ENCODE data around the gene CRYBG3. TPM values are rescaled to one million over a fixed set of nuclear protein-coding genes. Genes with fewer than 3 reads are reported as not detected.
A peak's percentile ranks its signal among the peaks of the same experiment; 100 is the strongest.

The CRYBG3 gene
- total RNA-seq, 4 donors from 2014 or later: 43.1 to 62.6 (median 46.1) TPM

DNA sequence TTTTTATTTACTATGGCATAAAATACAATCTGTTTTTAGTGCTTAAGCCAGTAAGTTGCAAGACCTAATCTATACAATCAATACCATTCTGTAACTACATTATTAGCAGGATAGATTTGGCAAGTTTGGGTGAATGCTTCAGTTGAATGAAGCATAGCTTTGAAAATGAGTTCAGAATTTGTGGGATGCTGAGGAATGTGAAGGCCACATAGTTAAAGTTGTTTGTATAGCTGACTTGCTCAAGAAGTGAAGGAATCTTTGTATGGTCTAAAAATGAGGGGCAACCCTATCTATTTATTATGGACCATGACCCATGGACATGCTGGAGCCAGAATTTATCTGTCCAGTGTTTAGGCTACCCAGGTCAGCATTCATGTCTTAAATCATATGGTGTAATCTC is 58.5 kb downstream of the CRYBG3 start:
- TF ChIP-seq, protein P1, sequence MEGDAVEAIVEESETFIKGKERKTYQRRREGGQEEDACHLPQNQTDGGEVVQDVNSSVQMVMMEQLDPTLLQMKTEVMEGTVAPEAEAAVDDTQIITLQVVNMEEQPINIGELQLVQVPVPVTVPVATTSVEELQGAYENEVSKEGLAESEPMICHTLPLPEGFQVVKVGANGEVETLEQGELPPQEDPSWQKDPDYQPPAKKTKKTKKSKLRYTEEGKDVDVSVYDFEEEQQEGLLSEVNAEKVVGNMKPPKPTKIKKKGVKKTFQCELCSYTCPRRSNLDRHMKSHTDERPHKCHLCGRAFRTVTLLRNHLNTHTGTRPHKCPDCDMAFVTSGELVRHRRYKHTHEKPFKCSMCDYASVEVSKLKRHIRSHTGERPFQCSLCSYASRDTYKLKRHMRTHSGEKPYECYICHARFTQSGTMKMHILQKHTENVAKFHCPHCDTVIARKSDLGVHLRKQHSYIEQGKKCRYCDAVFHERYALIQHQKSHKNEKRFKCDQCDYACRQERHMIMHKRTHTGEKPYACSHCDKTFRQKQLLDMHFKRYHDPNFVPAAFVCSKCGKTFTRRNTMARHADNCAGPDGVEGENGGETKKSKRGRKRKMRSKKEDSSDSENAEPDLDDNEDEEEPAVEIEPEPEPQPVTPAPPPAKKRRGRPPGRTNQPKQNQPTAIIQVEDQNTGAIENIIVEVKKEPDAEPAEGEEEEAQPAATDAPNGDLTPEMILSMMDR (IDR thresholded peaks at IDR 0.05): no peak
- DNase-seq (ENCODE audit: low spot score): no peak

DNA sequence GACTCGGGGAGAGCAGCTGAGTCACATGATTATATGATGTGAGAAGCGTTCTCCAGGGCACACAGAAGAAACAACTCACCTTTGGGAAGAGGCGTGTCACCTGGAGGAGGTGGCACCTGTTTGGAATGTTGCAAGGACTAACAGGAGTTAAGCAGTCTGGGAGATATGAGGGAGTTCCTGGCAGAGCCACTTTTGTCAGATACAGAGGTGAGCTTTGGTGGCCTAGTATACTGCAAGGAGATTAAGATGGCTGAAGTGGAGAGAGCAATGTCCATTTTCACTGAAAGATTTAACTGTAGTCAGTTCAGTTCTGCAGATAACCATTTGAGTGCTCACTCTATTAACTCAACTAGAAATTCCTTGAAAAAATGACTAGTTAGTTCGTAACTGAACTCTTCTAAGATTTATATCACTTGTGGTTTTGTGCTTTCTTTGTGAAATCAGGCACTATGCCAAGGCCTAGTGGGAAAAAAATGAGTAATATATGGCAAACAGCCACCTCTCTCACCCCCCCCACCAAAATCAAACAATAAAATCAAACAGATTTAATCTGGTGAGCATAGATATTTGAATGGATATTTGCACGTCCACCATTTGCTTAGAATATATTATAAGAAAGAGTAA is 61.3 kb downstream of the CRYBG3 start:
- DNase-seq (ENCODE audit: low spot score): no peak
- ATAC-seq (ENCODE audit: low FRiP score): peak; percentile 27
- TF ChIP-seq, protein P1 (IDR thresholded peaks at IDR 0.05): no peak

More for the DNA sequence above, 58.5 kb downstream of the CRYBG3 start:
- ATAC-seq (ENCODE audit: low FRiP score): no peak

DNA sequence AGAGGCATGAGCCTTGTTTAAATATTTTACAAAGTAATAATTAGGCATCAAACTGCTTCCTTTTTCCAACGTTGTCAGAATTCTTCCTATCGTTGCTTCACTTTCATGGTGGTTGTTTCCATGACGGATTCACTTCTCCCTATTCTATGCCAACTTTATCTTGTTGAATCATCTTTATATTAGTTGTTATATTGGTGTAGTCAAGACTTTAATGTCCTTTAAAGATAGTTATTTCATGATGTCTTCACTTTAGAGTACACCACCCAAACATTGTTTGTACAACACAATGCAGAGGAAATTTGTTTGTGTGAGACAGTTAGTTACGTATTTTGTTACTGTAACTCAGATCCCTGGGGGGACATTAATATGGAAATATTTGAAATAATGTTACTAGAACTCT is 61.9 kb downstream of the CRYBG3 start:
- DNase-seq (ENCODE audit: low spot score) (no peak), ATAC-seq (ENCODE audit: low FRiP score) (no peak)
- TF ChIP-seq, protein P1 (IDR thresholded peaks at IDR 0.05): no peak

DNA sequence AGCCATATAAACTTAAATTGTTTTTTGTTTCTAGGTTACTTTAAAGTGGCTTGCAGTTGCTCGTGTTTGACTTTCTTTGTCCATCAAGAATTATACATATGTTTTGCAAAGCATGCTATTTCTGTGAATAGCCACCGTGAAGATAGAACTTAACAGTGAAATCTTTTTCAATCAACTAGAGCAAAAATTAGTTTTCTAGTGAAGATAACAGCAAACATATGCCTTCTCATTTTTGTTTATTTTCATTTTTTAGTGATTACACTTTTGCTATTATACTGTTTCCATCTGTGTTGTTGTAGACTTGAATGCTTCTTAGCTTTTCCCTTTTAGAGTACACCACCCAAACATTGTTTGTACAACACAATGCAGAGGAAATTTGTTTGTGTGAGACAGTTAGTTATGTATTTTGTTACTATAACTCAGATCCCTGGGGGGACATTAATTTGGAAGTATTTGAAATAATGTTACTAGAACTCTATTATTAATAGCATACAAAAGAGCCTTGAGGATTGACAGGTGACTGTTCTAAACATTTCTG is 62.8 kb downstream of the CRYBG3 start:
- DNase-seq (ENCODE audit: low spot score): no peak
- TF ChIP-seq, protein P1 (IDR thresholded peaks at IDR 0.05): no peak
- no peak for ATAC-seq (ENCODE audit: low FRiP score)

DNA sequence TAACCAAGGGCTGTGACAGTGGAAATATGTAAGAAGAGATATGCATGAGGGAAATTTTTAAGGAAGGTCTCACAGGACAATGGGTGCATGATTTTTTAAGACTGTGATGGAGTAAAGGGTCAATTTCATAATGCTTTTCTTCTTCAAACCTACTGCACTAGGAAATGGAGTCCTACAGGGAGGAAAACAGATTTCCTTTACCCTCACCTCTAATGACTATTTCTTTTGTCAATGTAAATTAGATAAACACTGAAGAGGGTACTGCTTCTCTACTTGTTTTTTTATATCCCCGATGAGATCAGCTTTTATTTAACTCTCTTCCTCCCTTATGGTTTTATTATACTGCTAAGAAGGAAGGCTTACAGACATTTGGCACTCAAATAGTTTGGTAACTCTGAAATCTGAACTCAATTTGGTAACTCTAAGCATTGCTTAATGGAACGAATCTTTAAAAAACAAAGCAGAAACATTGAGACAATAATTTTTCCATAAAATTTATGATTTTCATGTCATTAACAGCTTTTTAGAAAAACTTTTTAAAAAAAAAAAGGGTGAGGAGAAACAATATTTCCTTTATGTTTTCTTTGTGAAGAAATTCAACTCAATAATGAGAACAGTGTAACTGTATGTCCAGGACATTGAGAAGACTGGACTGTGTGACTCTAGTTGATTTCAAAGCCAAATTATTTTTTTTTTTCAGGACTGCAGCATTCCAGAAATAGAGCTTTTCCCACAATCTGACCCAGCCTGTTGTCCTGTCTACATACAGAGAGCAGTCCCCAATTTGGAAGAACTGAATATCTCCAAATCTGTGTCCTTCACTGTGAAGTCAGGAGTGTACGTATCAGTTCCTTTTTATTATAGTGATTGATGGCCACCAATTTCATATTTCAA is 64.4 kb downstream of the CRYBG3 start:
- no peak for DNase-seq (ENCODE audit: low spot score)
- TF ChIP-seq, protein P1 (IDR thresholded peaks at IDR 0.05): no peak
- ATAC-seq (ENCODE audit: low FRiP score): no peak

DNA sequence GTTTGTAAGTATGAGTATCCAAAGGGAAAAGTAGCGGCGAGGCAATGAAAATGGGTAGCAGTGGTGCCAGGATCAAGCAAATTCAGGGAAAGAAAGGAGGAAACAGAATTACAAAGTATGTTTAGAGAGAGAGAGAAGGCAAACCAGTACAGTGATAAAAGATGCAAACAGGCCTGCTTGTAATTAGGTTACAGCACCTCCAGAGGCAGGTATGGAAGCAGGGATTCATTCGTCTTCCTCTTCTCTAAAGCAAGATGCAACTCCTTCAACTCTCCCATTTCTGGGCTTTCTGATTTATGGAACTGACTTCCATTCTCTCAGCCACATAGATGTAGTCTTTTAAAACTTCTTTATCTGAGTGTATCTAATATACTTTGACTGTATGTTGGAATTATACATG is 68.0 kb downstream of the CRYBG3 start:
- TF ChIP-seq, protein P1 (IDR thresholded peaks at IDR 0.05): no peak
- DNase-seq (ENCODE audit: low spot score): no peak
- no peak for ATAC-seq (ENCODE audit: low FRiP score)

All from omental fat pad (tissue), 4 donors.